Measurements from ENCODE around the gene ABAT. TPM values are rescaled to one million over a fixed set of nuclear protein-coding genes. Genes with fewer than 3 reads are reported as not detected.
"Not testable (repeated sequence)": the region's sequence is repeated elsewhere in the genome, so short reads cannot be mapped to it uniquely, and the experiment has no call there.

ABAT gene
- total RNA-seq, 1 donor from 2014 or later = 2.6 TPM

- peak within 1 kb of the TSS; percentile 78 for H3K4me3 ChIP-seq (ENCODE audit: low read depth, low read length)
- FAIRE-seq (no peak), DNase-seq (ENCODE audit: low read depth) (peak; percentile 94)
- H3K27me3 ChIP-seq (ENCODE audit: control insufficient read depth, insufficient read depth, low read length) = no peaks in the 10 kb centered on the region
- peaks cover 6% of the 10 kb centered on the region for H3K36me3 ChIP-seq (ENCODE audit: control insufficient read depth, insufficient read depth, low read length)
- TF ChIP-seq, protein P1, sequence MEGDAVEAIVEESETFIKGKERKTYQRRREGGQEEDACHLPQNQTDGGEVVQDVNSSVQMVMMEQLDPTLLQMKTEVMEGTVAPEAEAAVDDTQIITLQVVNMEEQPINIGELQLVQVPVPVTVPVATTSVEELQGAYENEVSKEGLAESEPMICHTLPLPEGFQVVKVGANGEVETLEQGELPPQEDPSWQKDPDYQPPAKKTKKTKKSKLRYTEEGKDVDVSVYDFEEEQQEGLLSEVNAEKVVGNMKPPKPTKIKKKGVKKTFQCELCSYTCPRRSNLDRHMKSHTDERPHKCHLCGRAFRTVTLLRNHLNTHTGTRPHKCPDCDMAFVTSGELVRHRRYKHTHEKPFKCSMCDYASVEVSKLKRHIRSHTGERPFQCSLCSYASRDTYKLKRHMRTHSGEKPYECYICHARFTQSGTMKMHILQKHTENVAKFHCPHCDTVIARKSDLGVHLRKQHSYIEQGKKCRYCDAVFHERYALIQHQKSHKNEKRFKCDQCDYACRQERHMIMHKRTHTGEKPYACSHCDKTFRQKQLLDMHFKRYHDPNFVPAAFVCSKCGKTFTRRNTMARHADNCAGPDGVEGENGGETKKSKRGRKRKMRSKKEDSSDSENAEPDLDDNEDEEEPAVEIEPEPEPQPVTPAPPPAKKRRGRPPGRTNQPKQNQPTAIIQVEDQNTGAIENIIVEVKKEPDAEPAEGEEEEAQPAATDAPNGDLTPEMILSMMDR (IDR thresholded peaks at IDR 0.05; ENCODE audit: insufficient read depth, low read length, severe bottlenecking) = no peak
Measured at GRCh38 chr16:8797364-8798173, 123.2 kb downstream of the ABAT start, which contains the start of the genes PMM2 and TMEM186. Gene PMM2 (plus strand): TSS chr16:8797839. CDS start chr16:8797883, 44 bp downstream. Gene TMEM186 (minus strand): TSS chr16:8797639. CDS start chr16:8797614, 25 bp downstream.

DNA sequence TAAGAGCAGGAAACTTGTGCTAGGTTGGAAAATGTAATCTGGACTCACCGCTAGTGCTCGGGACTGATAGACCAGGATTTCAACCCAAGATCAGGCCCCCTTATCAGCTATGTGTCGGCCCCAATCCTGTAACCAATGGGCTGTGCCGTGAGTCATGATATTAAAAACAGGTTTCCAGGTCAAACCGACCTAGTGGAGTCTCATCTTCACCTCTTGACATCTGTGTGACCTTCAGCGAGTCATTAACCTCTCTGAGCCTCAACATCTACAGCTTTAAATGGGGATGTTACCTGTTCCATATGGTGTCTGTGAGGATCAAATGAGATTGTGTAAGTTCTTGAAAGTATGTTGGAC is 123.7 kb downstream of the ABAT start:
- peaks cover 9% of the 10 kb centered on the region for H3K36me3 ChIP-seq (ENCODE audit: control insufficient read depth, insufficient read depth, low read length)
- H3K4me3 ChIP-seq (ENCODE audit: low read depth, low read length) = peak overlapping the region; percentile 78
- DNase-seq (ENCODE audit: low read depth) = peak; percentile 37
- TF ChIP-seq, protein P1 (IDR thresholded peaks at IDR 0.05; ENCODE audit: insufficient read depth, low read length, severe bottlenecking) = no peak
- H3K27me3 ChIP-seq (ENCODE audit: control insufficient read depth, insufficient read depth, low read length) = no peaks in the 10 kb centered on the region
- no peak for FAIRE-seq

DNA sequence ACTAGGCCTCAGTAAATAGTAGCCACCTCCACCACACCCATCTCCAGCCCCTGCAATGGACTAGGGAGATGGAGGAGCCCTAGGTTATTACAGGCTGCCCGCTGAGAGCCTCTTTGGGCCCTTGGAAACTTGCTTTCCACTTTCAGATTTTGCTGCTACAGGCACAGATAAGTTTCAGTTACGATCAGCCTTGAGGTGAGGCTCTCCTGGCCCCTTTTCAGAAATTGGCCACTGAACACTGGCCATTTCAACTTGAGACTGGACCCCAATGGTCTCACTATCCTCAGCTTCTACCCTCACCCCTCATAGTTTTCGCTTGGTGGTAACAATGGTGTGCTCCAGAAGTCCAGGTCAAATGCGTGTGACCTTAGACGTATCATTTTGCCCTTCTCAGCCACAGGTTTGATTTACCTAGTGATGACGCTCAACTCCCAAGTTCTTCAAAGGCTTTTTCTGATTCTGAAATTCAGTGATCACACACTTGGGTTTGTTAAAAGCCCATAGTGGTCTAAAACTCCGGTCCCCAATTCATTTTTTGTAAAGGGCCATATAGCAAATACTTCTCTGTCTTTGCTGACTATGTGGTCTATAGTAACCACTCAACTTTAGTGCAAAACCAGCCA is 124.2 kb downstream of the ABAT start:
- no peak for DNase-seq (ENCODE audit: low read depth)
- H3K36me3 ChIP-seq (ENCODE audit: control insufficient read depth, insufficient read depth, low read length) = peaks cover 11% of the 10 kb centered on the region
- no peaks in the 10 kb centered on the region for H3K27me3 ChIP-seq (ENCODE audit: control insufficient read depth, insufficient read depth, low read length)
- TF ChIP-seq, protein P1 (IDR thresholded peaks at IDR 0.05; ENCODE audit: insufficient read depth, low read length, severe bottlenecking) = no peak
- peak overlapping the region; percentile 78 for H3K4me3 ChIP-seq (ENCODE audit: low read depth, low read length)
- FAIRE-seq = no peak

- peaks cover 15% of the 10 kb centered on the region for H3K36me3 ChIP-seq (ENCODE audit: control insufficient read depth, insufficient read depth, low read length)
- H3K27me3 ChIP-seq (ENCODE audit: control insufficient read depth, insufficient read depth, low read length) = no peaks in the 10 kb centered on the region
- DNase-seq (ENCODE audit: low read depth) = no peak
Measured at GRCh38 chr16:8801701-8802100, 127.3 kb downstream of the ABAT start.

GRCh38 chr16:8803733-8804132 is 129.3 kb downstream of the ABAT start:
- H3K27me3 ChIP-seq (ENCODE audit: control insufficient read depth, insufficient read depth, low read length); FAIRE-seq; DNase-seq (ENCODE audit: low read depth); H3K4me3 ChIP-seq (ENCODE audit: low read depth, low read length): not testable (repeated sequence)
- H3K36me3 ChIP-seq (ENCODE audit: control insufficient read depth, insufficient read depth, low read length) = peaks cover 20% of the 10 kb centered on the region

More at GRCh38 chr16:8801701-8802100, 127.3 kb downstream of the ABAT start:
- no peak overlapping the region for H3K4me3 ChIP-seq (ENCODE audit: low read depth, low read length)
- TF ChIP-seq, protein P1 (IDR thresholded peaks at IDR 0.05; ENCODE audit: insufficient read depth, low read length, severe bottlenecking) = no peak
- FAIRE-seq = no peak

DNA sequence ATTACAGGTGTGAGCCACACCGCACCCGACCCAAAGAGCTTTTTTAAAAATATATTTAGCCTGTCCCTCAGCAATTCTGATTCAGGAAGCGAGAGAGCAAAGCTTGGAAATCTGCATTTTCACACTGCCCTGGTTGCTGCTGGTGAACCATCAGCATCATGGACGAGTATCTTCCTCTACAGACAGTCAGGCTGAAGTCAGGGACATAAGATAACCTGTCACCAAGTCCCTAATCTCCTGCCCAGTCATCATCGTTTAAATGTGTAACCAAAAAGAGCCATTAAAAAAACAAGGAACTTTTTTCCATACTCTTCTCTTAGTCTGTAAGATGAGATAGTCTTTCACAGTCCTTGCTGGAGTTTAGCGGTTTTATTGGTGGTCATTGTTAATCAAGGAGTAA is 129.9 kb downstream of the ABAT start:
- no peak for FAIRE-seq
- no peak for DNase-seq (ENCODE audit: low read depth)
- no peaks in the 10 kb centered on the region for H3K27me3 ChIP-seq (ENCODE audit: control insufficient read depth, insufficient read depth, low read length)
- H3K36me3 ChIP-seq (ENCODE audit: control insufficient read depth, insufficient read depth, low read length) = peaks cover 22% of the 10 kb centered on the region
- H3K4me3 ChIP-seq (ENCODE audit: low read depth, low read length) = no peak overlapping the region
- TF ChIP-seq, protein P1 (IDR thresholded peaks at IDR 0.05; ENCODE audit: insufficient read depth, low read length, severe bottlenecking) = no peak

All from bronchial epithelial cell (primary cell).